C4-2B (cell line): ENCODE results near the gene WDR87.

Source experiments
- ZFX ChIP-seq: fragments of 450-650 bp; IDR thresholded peaks from 2 replicates; pipeline ENCODE4 v1.6.1; 2017
- TF ChIP-seq, protein P1 (sequence below): fragments of 450-650 bp; conservative IDR thresholded peaks from 2 replicates; pipeline ENCODE4 v1.5.1; 2017; ENCODE audit warnings: mild to moderate bottlenecking

DNA sequence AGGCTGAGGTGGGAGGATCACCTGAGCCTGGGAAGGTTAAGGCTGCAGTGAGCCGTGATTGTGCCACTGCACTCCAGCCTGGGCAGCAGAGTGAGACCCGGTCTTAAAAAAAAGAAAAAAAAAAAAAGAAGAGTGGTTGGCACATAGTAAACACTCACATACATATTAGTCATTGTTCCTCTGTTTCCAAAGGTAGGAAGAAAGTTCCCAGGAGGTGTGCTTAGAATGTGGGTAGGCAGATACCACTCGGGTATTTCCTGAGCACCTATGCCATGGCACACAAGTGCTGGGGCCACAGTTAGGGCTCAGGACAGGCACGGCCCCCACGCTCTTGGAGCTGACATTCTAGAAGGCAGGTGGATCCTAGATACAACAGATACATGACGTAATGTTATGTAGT is 42.0 kb upstream of the WDR87 start:
- TF ChIP-seq, protein P1, sequence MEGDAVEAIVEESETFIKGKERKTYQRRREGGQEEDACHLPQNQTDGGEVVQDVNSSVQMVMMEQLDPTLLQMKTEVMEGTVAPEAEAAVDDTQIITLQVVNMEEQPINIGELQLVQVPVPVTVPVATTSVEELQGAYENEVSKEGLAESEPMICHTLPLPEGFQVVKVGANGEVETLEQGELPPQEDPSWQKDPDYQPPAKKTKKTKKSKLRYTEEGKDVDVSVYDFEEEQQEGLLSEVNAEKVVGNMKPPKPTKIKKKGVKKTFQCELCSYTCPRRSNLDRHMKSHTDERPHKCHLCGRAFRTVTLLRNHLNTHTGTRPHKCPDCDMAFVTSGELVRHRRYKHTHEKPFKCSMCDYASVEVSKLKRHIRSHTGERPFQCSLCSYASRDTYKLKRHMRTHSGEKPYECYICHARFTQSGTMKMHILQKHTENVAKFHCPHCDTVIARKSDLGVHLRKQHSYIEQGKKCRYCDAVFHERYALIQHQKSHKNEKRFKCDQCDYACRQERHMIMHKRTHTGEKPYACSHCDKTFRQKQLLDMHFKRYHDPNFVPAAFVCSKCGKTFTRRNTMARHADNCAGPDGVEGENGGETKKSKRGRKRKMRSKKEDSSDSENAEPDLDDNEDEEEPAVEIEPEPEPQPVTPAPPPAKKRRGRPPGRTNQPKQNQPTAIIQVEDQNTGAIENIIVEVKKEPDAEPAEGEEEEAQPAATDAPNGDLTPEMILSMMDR, result no peak
- TF ChIP-seq ZFX, result no peak
